Measurements from ENCODE around the gene CABP1.

DNA sequence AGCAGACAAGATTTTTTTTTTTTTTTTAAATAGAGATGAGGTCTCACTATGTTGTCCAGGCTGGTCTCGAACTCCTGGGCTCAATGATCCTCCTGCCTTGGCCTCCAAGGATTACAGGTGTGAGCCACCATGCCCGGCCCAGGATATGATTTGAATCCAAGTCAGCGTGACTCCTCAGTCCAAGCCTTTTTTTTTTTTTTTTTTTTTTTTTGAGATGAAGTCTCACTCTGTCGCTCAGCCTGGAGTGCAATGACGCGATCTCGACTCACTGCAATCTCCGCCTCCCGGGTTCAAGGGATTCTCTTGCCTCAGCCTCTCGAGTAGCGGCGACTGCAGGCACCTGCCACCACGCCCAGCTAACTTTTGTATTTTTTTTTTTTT lies 6.9 kb downstream of the CABP1 start:
- TF ChIP-seq POLR2A (IDR thresholded peaks at IDR 0.05; ENCODE audit: low read depth, low read length) (no peak), TAF1 (IDR thresholded peaks at IDR 0.05; ENCODE audit: borderline replicate concordance, low read depth, low read length) (no peak), POLR2AphosphoS5 (IDR thresholded peaks at IDR 0.05; ENCODE audit: low read depth, low read length) (no peak)
